Parathyroid adenoma (tissue), 2 donors: ENCODE measurements around the gene FTCDNL1.

ENCODE experiments used
- H2AFZ ChIP-seq: fragments of 300-600 bp; sonication (generic); one replicate; pipeline ENCODE4 v1.7.0; 2017; ENCODE audit warnings: antibody characterized with exemption, mild to moderate bottlenecking
- H3K27ac ChIP-seq: fragments of 300-600 bp; sonication (generic); one replicate; pipeline ENCODE4 v1.7.0; 2017
- H3K27me3 ChIP-seq: fragments of 300-600 bp; sonication (generic); one replicate; pipeline ENCODE4 v1.7.0; 2017; ENCODE audit warnings: low read length; ENCODE audit not compliant: control insufficient read depth, insufficient read depth
- H3K36me3 ChIP-seq: fragments of 300-600 bp; sonication (generic); one replicate; pipeline ENCODE4 v1.7.0; 2017; ENCODE audit warnings: low read length; ENCODE audit not compliant: control insufficient read depth, insufficient read depth
- H3K4me1 ChIP-seq: fragments of 300-600 bp; sonication (generic); one replicate; pipeline ENCODE4 v1.7.0; 2017; ENCODE audit warnings: control low read depth
- H3K4me2 ChIP-seq: fragments of 300-600 bp; sonication (generic); one replicate; pipeline ENCODE4 v1.7.0; 2017; ENCODE audit warnings: low read length
- H3K4me3 ChIP-seq: fragments of 300-600 bp; sonication (generic); one replicate; pipeline ENCODE4 v1.7.0; 2017; ENCODE audit warnings: low read depth, low read length
- H3K79me2 ChIP-seq: fragments of 300-600 bp; sonication (generic); one replicate; pipeline ENCODE4 v1.7.0; 2017; ENCODE audit warnings: control low read depth
- H3K9ac ChIP-seq: fragments of 300-600 bp; sonication (generic); one replicate; pipeline ENCODE4 v1.7.0; 2017; ENCODE audit warnings: mild to moderate bottlenecking
- H3K9me3 ChIP-seq: fragments of 300-600 bp; sonication (generic); one replicate; pipeline ENCODE4 v1.7.0; 2017; ENCODE audit warnings: low read length; ENCODE audit not compliant: control insufficient read depth
- CTCF ChIP-seq: fragments of 300-600 bp; sonication (generic); IDR thresholded peaks from one replicate; pipeline ENCODE4 v1.7.0; 2017; ENCODE audit warnings: antibody characterized with exemption, mild to moderate bottlenecking
- donor health status: primary hyperparathyroidism.

FTCDNL1 gene

GRCh38 chr2:199756211-199756610 lies 94.8 kb downstream of the FTCDNL1 start:
- H3K4me1 ChIP-seq = no peaks in the 10 kb centered on the region
- no peak overlapping the region for H3K27ac ChIP-seq
- no peak overlapping the region for H2AFZ ChIP-seq
- no peaks in the 10 kb centered on the region for H3K27me3 ChIP-seq
- no peaks in the 10 kb centered on the region for H3K36me3 ChIP-seq
- TF ChIP-seq CTCF = no peak
- no peaks in the 10 kb centered on the region for H3K9me3 ChIP-seq
- no peak overlapping the region for H3K9ac ChIP-seq
- no peak overlapping the region for H3K4me2 ChIP-seq
- H3K79me2 ChIP-seq = no peaks in the 10 kb centered on the region
- H3K4me3 ChIP-seq = no peak overlapping the region

- no peak overlapping the region for H3K9ac ChIP-seq
- no peak overlapping the region for H3K27ac ChIP-seq
- TF ChIP-seq CTCF = no peak
- H3K79me2 ChIP-seq = no peaks in the 10 kb centered on the region
- no peaks in the 10 kb centered on the region for H3K27me3 ChIP-seq
- no peak overlapping the region for H3K4me2 ChIP-seq
- H3K4me3 ChIP-seq = no peak overlapping the region
- H3K9me3 ChIP-seq = no peaks in the 10 kb centered on the region
- H3K36me3 ChIP-seq = no peaks in the 10 kb centered on the region
- H2AFZ ChIP-seq = no peak overlapping the region
- no peaks in the 10 kb centered on the region for H3K4me1 ChIP-seq
Measured at GRCh38 chr2:199754766-199755165, 96.2 kb downstream of the FTCDNL1 start.

- Histone ChIP-seq H3K9me3 (no peaks in the 10 kb centered on the region), H3K4me1 (no peaks in the 10 kb centered on the region), H2AFZ (no peak overlapping the region), H3K9ac (no peak overlapping the region), H3K79me2 (no peaks in the 10 kb centered on the region), H3K4me2 (no peak overlapping the region), H3K36me3 (no peaks in the 10 kb centered on the region), H3K27ac (no peak overlapping the region), H3K4me3 (no peak overlapping the region), H3K27me3 (no peaks in the 10 kb centered on the region)
- no peak for TF ChIP-seq CTCF
Measured at GRCh38 chr2:199751492-199752120, 99.4 kb downstream of the FTCDNL1 start.

GRCh38 chr2:199749571-199749970 lies 101.4 kb downstream of the FTCDNL1 start:
- H3K4me2 ChIP-seq = no peak overlapping the region
- H3K4me3 ChIP-seq = no peak overlapping the region
- no peak overlapping the region for H3K27ac ChIP-seq
- H3K9me3 ChIP-seq = no peaks in the 10 kb centered on the region
- no peaks in the 10 kb centered on the region for H3K36me3 ChIP-seq
- TF ChIP-seq CTCF = no peak
- no peak overlapping the region for H2AFZ ChIP-seq
- H3K79me2 ChIP-seq = no peaks in the 10 kb centered on the region
- H3K27me3 ChIP-seq = no peaks in the 10 kb centered on the region
- H3K9ac ChIP-seq = no peak overlapping the region
- no peaks in the 10 kb centered on the region for H3K4me1 ChIP-seq

GRCh38 chr2:199744724-199745123 lies 106.3 kb downstream of the FTCDNL1 start:
- TF ChIP-seq CTCF = no peak
- Histone ChIP-seq H3K79me2 (no peaks in the 10 kb centered on the region), H3K36me3 (no peaks in the 10 kb centered on the region), H3K27me3 (no peaks in the 10 kb centered on the region), H3K27ac (no peak overlapping the region), H3K4me1 (no peaks in the 10 kb centered on the region), H3K9ac (no peak overlapping the region), H3K4me2 (no peak overlapping the region), H3K4me3 (no peak overlapping the region), H3K9me3 (no peaks in the 10 kb centered on the region), H2AFZ (no peak overlapping the region)
